Stimulated activated CD4-positive, alpha-beta T cell treated with anti-CD3 and anti-CD28 coated beads, Interleukin-12 subunit alpha, Interleukin-12 subunit beta, amount 100 ng/mL, for 4 hours (primary cell): ENCODE measurements around the gene ECSIT.

Experiments
- DNase-seq: peaks from one replicate; pipeline ENCODE4 v3.0.0-alpha.2; 2020

Gene ECSIT

GRCh38 chr19:11549386-11549953 lies 20.5 kb upstream of the ECSIT start:
- no peak for DNase-seq

- DNase-seq = no peak
These were observed 19.2 kb upstream of the ECSIT start for GRCh38 chr19:11547929-11548700.

GRCh38 chr19:11541238-11541637 lies 12.3 kb upstream of the ECSIT start:
- no peak for DNase-seq

GRCh38 chr19:11540645-11541044 lies 11.7 kb upstream of the ECSIT start:
- no peak for DNase-seq

- DNase-seq = no peak
These were observed 10.8 kb upstream of the ECSIT start for GRCh38 chr19:11539495-11540365.

GRCh38 chr19:11538232-11539036 lies 9.5 kb upstream of the ECSIT start, which contains the start of gene CNN1:
Gene CNN1, plus strand, starts transcription at chr19:11538851. Its CDS starts 77 bp downstream, at chr19:11538928.
- DNase-seq = no peak

- DNase-seq = peak; percentile 88
These were observed 7.1 kb upstream of the ECSIT start for GRCh38 chr19:11535792-11536595.

- no peak for DNase-seq
These were observed 6.0 kb upstream of the ECSIT start for GRCh38 chr19:11534948-11535347.

- no peak for DNase-seq
These were observed 5.6 kb upstream of the ECSIT start for GRCh38 chr19:11534538-11534937.

- peak; percentile 40 for DNase-seq
These were observed 1.5 kb upstream of the ECSIT start for GRCh38 chr19:11530432-11530831.

- DNase-seq = no peak
These were observed 9.8 kb downstream of the ECSIT start for GRCh38 chr19:11519138-11519537.

GRCh38 chr19:11513946-11514345 lies 15.0 kb downstream of the ECSIT start:
- DNase-seq = no peak

GRCh38 chr19:11510444-11510843 lies 18.5 kb downstream of the ECSIT start:
- no peak for DNase-seq

GRCh38 chr19:11507370-11508078 lies 21.4 kb downstream of the ECSIT start:
- no peak for DNase-seq

GRCh38 chr19:11506967-11507366 lies 22.0 kb downstream of the ECSIT start:
- no peak for DNase-seq

- no peak for DNase-seq
These were observed 22.8 kb downstream of the ECSIT start for GRCh38 chr19:11506101-11506555.

GRCh38 chr19:11505504-11506100 lies 23.3 kb downstream of the ECSIT start, which contains the start of gene ZNF653:
Gene ZNF653, minus strand, starts transcription at chr19:11505839. Its CDS starts 53 bp downstream, at chr19:11505786.
- peak; percentile 92 for DNase-seq

- DNase-seq = peak; percentile 97
These were observed 23.9 kb downstream of the ECSIT start for GRCh38 chr19:11505032-11505503.

GRCh38 chr19:11504502-11505031 lies 24.4 kb downstream of the ECSIT start:
- no peak for DNase-seq

- DNase-seq = no peak
These were observed 29.0 kb downstream of the ECSIT start for GRCh38 chr19:11499890-11500420.
